ENCODE data around the gene ZNRF4. TPM values are rescaled to one million over a fixed set of nuclear protein-coding genes. Genes with fewer than 3 reads are reported as not detected.

The ZNRF4 gene
- total RNA-seq, 1 donor from 2014 or later, result not detected

DNA sequence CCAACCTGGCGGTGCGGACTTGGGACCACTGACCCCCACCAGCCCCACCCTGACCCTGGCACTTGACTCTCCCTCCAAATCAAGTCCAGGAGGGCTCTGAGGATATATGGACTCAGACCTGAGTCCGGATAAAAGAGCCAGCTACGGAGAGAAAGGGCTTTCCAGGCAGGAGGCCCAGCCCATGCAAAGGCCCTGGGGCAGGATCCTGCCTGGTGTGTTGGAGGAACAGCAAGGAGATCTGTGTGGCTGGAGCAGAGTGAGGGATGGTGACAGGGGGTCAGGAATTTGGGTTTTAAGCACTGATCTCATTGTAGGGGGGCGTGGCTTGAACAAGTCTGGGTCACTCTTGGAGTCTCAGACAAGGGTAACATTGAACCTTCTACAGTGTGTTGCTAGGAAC lies 474 bp upstream of the ZNRF4 start:
- H3K4me3 ChIP-seq, result no peak overlapping the region
- no peak for DNase-seq (ENCODE audit: extremely low spot score in 2 of 2)
- no peak overlapping the region for H3K27ac ChIP-seq
- no peaks in the 10 kb centered on the region for H3K36me3 ChIP-seq
- intact Hi-C loops (cut with DNase I), result loop anchor here (2.0 kb wide), 1 partner anchor 76 kb away; no protein-coding TSS in a partner anchor
- no peaks in the 10 kb centered on the region for H3K27me3 ChIP-seq
- H3K4me1 ChIP-seq, result no peaks in the 10 kb centered on the region
- TF ChIP-seq, protein P1, sequence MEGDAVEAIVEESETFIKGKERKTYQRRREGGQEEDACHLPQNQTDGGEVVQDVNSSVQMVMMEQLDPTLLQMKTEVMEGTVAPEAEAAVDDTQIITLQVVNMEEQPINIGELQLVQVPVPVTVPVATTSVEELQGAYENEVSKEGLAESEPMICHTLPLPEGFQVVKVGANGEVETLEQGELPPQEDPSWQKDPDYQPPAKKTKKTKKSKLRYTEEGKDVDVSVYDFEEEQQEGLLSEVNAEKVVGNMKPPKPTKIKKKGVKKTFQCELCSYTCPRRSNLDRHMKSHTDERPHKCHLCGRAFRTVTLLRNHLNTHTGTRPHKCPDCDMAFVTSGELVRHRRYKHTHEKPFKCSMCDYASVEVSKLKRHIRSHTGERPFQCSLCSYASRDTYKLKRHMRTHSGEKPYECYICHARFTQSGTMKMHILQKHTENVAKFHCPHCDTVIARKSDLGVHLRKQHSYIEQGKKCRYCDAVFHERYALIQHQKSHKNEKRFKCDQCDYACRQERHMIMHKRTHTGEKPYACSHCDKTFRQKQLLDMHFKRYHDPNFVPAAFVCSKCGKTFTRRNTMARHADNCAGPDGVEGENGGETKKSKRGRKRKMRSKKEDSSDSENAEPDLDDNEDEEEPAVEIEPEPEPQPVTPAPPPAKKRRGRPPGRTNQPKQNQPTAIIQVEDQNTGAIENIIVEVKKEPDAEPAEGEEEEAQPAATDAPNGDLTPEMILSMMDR (IDR thresholded peaks at IDR 0.05), result no peak
- no peak for TF ChIP-seq POLR2AphosphoS5 (IDR thresholded peaks at IDR 0.05; ENCODE audit: insufficient read depth in 1 of 2, low read depth in 1 of 2)
- TF ChIP-seq POLR2A (IDR thresholded peaks at IDR 0.05), result no peak
- H3K9me3 ChIP-seq, result no peaks in the 10 kb centered on the region

DNA sequence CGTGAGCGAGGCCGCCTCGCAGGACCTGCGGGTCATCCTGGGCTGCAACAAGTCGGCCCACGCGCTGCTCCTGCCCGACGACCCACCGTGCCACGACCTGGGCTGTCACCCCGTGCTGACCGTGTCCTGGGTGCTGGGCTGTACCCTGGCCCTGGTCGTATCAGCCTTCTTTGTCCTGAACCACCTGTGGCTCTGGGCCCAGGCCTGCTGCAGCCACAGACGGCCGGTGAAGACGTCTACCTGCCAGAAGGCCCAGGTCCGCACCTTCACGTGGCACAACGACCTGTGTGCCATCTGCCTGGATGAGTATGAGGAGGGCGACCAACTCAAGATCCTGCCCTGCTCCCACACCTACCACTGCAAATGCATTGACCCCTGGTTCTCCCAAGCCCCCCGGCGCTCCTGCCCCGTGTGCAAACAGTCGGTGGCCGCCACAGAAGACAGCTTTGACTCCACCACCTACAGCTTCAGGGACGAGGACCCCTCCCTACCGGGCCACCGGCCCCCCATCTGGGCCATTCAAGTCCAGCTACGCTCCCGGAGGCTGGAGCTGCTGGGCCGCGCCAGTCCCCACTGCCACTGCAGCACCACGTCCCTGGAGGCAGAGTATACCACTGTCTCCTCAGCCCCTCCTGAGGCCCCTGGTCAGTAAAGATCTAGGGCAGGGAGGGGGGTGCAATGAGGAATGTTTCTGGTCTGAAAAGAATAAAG lies 1.1 kb downstream of the ZNRF4 start:
- intact Hi-C loops (cut with DNase I), result no loop called here
- H3K9me3 ChIP-seq, result no peaks in the 10 kb centered on the region
- H3K27ac ChIP-seq, result no peak overlapping the region
- DNase-seq (ENCODE audit: extremely low spot score in 2 of 2), result no peak
- no peaks in the 10 kb centered on the region for H3K27me3 ChIP-seq
- H3K4me1 ChIP-seq, result no peaks in the 10 kb centered on the region
- H3K36me3 ChIP-seq, result no peaks in the 10 kb centered on the region
- TF ChIP-seq POLR2AphosphoS5 (IDR thresholded peaks at IDR 0.05; ENCODE audit: insufficient read depth in 1 of 2, low read depth in 1 of 2) (no peak), POLR2A (IDR thresholded peaks at IDR 0.05) (no peak)
- TF ChIP-seq, protein P1 (IDR thresholded peaks at IDR 0.05), result no peak
- no peak overlapping the region for H3K4me3 ChIP-seq

GRCh38 chr19:5456841-5457200 lies 1.6 kb downstream of the ZNRF4 start:
- Histone ChIP-seq H3K9me3 (no peaks in the 10 kb centered on the region), H3K36me3 (no peaks in the 10 kb centered on the region), H3K27ac (no peak overlapping the region), H3K27me3 (no peaks in the 10 kb centered on the region), H3K4me1 (no peaks in the 10 kb centered on the region), H3K4me3 (no peak overlapping the region)
- intact Hi-C loops (cut with DNase I), result no loop called here
- no peak for DNase-seq (ENCODE audit: extremely low spot score in 2 of 2)
- TF ChIP-seq, protein P1 (IDR thresholded peaks at IDR 0.05), result no peak
- TF ChIP-seq POLR2A (IDR thresholded peaks at IDR 0.05) (no peak), POLR2AphosphoS5 (IDR thresholded peaks at IDR 0.05; ENCODE audit: insufficient read depth in 1 of 2, low read depth in 1 of 2) (no peak)

GRCh38 chr19:5457709-5458108 lies 2.5 kb downstream of the ZNRF4 start:
- Histone ChIP-seq H3K27ac (no peak overlapping the region), H3K4me1 (no peaks in the 10 kb centered on the region), H3K9me3 (no peaks in the 10 kb centered on the region), H3K4me3 (no peak overlapping the region), H3K27me3 (no peaks in the 10 kb centered on the region), H3K36me3 (no peaks in the 10 kb centered on the region)
- intact Hi-C loops (cut with DNase I), result no loop called here
- TF ChIP-seq POLR2A (IDR thresholded peaks at IDR 0.05), result no peak
- TF ChIP-seq, protein P1 (IDR thresholded peaks at IDR 0.05), result no peak
- no peak for DNase-seq (ENCODE audit: extremely low spot score in 2 of 2)

DNA sequence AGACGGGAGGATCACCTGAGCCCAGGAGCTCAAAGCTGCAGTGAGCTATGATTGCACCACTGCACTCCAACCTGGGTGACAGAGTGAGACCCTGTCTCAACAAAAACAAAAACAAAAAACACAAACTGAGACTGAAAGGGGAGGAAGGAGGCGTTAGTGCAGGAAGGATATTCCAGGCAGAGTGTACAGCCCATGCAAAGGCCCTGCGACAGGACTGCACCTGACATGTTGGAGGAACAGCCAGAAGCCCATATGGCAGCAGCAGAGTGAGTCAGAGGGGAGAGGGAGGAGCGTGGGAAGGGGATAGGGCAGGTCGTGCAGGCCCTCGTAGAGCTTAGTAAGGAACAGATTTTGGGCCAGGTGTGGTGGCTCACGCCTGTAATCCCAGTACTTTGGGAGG lies 3.2 kb downstream of the ZNRF4 start:
- no peak overlapping the region for H3K27ac ChIP-seq
- H3K9me3 ChIP-seq, result no peaks in the 10 kb centered on the region
- intact Hi-C loops (cut with DNase I), result no loop called here
- no peaks in the 10 kb centered on the region for H3K4me1 ChIP-seq
- no peaks in the 10 kb centered on the region for H3K27me3 ChIP-seq
- no peaks in the 10 kb centered on the region for H3K36me3 ChIP-seq
- no peak overlapping the region for H3K4me3 ChIP-seq
- TF ChIP-seq, protein P1 (IDR thresholded peaks at IDR 0.05), result no peak
- DNase-seq (ENCODE audit: extremely low spot score in 2 of 2), result no peak
